ENCODE data around the gene RASA4B.

Gene RASA4B

DNA sequence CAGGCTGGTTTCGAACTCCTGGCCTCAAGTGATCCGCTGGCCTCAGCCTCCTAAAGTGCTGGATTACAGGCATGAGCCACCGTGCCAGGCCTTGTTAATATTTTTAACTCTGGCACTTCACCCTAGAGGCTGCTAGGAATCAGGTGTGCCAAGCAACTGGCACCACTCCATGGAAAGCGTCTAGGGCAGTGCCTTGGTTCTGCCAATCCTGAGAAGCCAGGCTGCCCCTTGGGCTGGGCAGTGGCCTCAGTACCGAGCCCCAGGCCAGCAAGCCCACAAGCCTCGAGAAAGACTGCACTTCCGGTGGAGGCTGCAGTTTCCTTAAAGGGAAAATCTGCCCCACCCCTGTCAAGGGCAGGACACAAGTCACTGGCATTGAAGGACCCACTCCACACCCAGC, 64.3 kb downstream of the RASA4B start:
- peak in 2 of 14 donors; percentile 14 to 84 for DNase-seq

DNA sequence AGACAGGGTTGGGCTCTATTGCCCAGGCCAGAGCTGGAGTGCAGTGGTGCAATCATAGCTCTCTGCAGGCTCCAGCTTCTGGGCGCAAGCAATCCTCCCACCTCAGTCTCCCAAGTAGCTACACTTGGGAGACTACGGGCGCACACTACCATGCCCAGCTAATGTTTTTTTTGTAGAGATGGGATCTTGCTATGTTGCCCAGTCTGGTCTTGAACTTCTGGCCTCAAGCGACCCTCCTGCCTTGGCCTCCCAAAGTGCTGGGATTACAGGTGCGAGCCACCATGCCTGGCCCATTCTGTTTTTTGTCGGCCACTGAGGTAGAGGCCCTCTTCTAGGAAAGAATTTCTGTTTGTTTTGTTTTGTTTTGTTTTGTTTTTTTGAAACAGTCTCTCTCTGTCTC, 65.1 kb downstream of the RASA4B start:
- no peak for DNase-seq

DNA sequence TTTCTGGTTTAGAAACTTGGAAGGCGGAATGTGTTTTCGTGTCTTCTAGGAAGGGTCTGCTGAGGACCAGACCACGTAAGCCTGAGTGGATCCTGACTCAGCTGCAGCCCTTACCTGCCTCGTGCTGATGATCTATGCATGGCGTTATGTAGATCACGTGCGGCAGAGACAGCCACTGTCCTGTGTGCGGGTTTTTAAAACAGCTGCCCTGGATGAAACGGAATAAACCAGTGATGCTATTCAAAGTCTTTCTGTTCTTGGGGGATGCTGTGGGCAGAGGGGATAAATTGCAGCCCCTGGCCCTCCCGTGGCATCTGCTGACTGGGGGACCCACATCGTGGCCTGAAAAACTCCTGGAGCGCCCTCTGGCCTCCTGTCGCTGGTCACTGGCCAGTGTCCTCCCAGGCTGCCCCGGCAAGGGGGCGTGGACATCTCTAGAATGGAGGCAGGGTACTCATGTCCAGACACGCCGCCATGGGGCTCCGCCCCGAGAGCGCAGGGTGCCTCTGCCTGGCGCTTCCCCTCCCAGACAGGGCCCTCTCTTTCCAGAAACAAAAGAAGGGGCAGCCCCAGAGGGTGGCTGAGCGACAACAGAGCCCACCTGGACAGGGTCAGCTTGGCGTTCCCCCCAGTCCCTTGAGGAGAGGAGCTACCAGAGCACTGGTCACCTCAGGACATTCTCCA, 66.1 kb downstream of the RASA4B start:
- no peak for DNase-seq

DNA sequence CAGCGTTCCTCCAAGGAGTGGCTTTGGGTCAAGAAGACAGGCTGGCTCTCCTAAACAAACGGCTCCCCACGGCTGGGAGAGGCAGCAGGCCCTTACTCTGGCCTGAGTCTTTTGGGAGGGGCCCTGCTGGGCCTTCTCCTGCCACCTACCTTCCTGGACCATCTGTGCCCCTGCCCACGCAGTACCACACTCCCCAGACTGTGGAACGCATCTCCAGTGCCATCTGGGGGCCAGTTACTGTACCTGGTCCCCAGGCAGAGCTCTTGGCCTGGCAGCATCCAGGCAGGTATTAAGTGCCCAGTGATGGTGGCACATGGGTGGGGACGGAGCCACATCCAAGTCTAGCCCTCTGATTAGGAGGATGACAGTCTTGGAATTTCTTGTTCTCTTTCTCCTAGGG, 67.3 kb downstream of the RASA4B start:
- peak in 2 of 14 donors; percentile 27 to 93 for DNase-seq

DNA sequence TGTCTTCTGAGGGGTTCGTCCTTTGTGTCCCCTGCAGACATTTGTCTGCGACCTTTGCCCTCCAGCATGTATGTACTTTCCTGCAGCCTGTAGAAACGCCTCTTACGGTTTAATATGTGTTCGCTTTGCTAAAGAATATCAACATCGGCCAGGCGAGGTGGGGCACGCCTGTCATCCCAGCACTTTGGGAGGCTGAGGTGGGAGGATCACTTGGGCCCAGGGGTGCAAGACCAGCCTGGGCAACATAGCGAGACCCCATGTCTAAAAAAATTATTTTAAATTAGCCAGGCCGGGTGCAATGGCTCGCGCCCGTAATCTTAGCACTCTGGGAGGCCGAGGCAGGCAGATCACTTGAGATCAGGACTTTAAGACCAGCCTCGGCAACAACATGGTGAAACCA, 68.4 kb downstream of the RASA4B start:
- DNase-seq, result no peak

DNA sequence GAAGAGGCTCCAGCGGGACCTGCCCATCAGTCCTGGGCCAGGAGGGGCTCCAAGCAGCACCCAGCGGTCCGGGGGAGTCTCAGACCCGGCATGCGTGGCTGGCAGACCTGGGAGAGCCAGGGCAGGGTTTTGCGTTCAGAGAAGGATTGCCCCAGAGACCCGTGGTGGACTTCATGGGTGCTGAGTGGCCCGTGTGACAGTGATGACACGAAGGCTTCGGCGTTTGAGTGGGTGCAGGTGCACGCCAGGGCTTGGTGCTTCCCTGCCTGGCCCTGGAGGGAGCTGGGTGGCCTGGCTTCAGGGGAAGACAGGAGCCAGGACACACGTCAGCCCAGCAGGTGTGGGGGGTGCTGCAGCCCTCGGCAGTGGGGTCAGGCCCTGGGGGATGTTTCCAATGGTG, 70.3 kb downstream of the RASA4B start:
- no peak for DNase-seq

DNA sequence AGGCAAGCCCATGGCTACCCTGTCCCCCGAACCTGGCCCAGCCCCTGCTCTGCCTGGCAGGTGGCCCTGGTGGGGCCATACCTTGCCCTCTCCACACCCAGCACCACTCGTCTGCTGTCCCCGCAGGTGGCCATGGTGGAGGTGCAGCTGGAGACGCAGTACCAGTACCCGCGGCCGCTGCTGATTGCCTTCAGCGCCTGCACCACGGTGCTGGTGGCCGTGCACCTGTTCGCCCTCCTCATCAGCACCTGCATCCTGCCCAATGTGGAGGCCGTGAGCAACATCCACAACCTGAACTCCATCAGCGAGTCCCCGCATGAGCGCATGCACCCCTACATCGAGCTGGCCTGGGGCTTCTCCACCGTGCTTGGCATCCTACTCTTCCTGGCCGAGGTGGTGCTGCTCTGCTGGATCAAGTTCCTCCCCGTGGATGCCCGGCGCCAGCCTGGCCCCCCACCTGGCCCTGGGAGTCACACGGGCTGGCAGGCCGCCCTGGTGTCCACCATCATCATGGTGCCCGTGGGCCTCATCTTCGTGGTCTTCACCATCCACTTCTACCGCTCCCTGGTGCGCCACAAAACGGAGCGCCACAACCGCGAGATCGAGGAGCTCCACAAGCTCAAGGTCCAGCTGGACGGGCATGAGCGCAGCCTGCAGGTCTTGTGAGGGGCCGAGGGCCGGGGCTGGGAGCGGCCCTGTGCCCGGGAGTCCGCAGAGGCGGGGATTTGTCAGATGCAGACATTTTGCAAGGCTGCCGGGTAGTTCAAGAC, 71.0 kb downstream of the RASA4B start:
- no peak for DNase-seq

DNA sequence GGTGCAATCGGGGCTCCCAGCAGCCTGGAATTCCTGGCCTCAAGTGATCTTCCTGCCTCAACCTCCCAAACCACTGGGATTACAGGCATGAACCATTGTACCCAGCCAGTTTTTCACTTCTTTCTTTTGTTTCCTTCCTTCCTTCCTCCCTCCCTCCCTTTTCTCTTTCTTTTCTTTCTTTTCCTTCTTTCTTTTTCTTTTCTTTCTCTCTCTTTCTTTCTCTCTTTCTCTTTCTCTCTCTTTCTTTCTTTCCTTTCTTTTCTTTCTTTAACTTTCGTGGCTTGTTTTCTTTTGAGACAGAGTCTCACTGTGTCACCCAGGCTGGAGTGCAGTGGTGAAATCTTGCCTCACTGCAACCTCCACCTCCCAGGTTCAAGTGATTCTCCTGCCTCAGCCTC, 71.9 kb downstream of the RASA4B start:
- no peak for DNase-seq

DNA sequence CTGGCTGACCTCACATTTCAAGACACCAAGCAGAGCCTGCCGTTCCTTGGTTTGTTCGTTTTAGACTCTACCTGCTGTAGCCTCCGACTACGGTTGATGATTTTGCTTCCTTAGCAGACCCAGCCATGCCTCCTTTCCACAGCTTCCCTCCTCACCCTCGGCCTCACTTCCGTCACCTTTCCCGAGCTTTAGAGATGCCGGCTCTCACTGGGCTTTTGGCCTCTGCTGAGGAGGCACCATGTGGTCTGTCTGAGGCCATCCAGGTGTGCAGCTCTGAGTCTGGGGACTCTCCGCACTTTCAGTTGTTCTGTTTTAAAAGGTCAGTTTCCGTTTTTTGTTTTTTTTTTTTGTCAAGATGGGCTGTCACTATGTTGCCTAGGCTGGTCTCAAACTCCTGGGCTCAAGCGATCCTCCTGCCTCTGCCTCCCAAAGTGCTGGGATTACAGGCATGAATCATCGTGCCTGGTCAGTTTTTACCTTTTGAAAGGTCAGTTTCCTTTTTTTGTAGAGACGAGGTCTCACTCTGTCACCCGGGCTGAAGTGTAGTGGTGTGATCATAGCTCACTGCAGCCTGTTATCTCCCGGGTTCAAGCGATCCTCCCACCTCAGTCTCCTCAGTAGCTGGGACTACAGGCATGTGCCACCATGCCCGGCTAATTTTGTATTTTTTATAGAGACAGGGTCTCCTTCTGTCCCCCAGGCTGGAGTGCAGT, 72.5 kb downstream of the RASA4B start:
- DNase-seq, result no peak

DNA sequence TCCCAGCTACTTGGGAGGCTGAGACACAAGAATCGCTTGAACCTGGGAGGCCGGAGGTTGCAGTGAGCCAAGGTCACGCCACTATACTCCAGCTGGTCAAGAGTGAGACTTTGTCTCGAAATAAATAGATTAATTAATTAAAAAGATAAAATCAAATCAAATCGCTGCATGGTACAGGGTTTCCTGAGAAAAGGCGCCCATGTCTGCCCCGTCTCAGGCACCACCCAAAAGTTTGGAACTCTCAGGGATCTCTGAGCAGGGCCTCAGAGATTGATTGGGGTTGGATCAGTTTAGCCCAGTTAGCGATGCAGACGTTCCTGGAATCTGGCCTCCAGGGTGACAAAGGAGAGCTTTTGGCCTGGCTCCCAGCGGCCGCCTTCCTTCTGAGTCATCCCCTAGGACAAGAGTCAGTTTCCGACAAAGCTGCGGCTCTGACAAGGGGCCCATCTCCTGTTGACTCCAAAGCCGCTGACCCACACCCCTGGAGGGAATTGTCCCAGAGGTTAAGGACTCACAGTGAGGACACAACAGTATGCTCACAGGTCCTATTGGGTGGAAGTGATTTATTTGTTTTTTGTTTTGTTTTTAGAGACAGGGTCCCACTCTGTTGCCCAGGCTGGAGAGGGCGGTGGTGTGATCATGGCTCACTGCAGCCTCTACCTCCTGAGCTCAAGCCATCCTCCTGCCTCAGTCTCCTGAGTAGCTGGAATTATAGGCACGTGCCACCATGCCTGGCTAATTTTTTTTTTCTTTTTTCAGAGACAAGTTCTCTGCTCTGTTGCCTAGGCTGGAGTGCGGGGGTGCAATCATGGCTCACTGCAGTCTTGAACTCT, 77.4 kb downstream of the RASA4B start:
- DNase-seq, result peak in 8 of 14 donors; percentile 9 to 80 (median 19)

DNA sequence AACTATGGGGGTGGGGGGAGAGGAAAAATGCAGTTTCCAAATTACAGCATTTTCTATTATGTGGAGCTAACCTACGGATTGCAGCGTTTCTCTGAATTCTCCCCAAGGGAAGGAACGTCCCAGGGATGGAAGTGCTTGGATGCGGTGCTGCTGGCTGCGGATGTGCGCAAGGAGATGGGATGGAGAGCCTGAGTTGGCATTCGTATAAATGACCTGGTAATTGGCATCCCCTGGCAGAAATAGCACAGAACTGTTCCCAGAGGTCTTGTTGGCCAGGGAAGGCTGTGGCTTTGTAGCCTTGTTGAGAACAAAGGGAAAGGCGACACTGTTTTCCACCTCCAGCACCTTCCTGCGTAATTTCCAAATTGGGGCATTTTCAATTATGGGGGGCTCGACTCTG, 81.5 kb downstream of the RASA4B start:
- DNase-seq, result peak in 1 of 14 donors; percentile 68

DNA sequence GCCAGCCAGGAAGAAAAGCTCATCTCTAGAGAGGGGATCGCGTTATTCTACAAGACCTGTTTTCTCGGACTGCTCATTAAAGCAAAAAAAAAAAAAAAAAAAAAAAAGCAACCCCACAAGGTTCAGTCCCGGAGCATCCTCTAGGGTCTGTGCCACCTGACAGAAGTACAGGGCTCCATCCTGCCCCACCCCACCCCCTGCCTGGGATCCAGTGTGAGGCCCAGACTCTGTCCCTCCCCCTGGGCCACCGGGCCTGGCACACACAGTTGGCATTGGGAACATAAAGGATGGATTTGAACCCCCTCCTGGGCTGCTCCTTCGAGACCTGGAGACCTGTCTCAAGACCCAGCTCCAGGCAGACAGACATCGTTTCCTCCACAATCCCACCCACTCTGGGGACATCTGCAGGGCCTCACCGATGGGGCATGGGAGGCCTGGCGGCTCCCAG, 83.5 kb downstream of the RASA4B start:
- DNase-seq, result peak in 3 of 14 donors; percentile 26 to 55 (median 30)

DNA sequence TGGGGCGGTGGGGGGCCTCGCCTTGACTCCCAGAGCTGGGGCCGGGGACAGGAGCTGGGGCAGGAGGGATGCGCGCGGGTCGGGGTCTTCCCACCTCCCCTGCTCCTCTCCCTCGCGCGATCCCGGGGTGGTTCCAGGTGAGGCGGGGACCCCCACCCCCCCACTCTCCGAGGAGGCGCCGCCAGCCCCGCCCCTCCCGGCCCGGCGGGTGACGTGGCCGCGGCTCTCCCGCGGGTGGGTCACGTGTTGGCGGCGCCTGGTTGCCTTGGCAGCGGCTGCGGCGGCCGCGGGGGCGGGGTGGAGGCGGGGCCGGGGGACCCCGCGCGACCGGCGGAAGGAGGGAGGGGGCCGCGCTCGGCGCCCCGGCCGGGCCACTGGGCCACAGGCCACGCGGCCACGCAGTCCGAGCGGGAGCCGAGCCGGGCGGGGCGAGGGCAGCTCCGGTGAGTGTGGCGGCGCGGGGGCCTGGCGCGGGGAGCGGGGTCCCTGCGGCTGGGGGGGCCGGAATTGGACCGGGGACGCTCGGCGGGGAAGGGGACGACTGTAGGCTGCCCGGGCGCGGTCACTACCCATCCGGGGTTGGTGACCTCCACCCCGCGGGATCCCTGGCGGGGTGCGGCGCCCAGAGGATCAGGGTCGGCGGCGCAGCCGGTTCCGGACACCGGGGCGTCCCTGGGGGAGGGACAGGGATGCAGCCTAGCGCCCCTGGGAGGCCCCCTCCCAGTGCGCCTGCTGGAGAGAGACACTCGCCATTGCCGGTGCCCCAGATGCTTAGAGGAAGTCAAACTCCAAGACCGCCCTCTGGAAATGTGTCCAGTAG, 84.1 kb downstream of the RASA4B start, which contains the start of gene ORAI2:
Gene ORAI2, plus strand, starts transcription at position 357 of the 820 bp plus-strand sequence. CDS start 5,382 bp downstream, outside the sequence.
- peak in 13 of 14 donors; percentile 21 to 85 (median 53) for DNase-seq

Measured in C1 segment of cervical spinal cord (tissue), 14 donors.